Thyroid gland (tissue), 4 donors: ENCODE measurements around the gene PVALB. TPM values are rescaled to one million over a fixed set of nuclear protein-coding genes. Genes with fewer than 3 reads are reported as not detected.

Experiments used
- DNase-seq, 2 donors: peaks; one replicate each; pipeline ENCODE4 v3.0.0-alpha.2; 2019
- H3K27ac ChIP-seq, 3 donors: fragments of 200-600 bp; sonication (generic); 1 replicate in 2 of 3; 2 replicates in 1 of 3; pipeline ENCODE4 v1.5.1; 2016 to 2019; ENCODE audit warnings: mild to moderate bottlenecking in 1 of 3, moderate library complexity in 1 of 3
- H3K27me3 ChIP-seq: fragments of 200-600 bp; sonication (generic); one replicate; pipeline ENCODE4 v1.5.1; 2019
- H3K36me3 ChIP-seq, 2 donors: fragments of 200-600 bp; sonication (generic); one replicate each; pipeline ENCODE4 v1.5.1; 2016 to 2019
- H3K4me1 ChIP-seq, 2 donors: fragments of 200-600 bp; sonication (generic); one replicate each; pipeline ENCODE4 v1.5.1; 2017 to 2019
- H3K4me3 ChIP-seq, 3 donors: fragments of 200-600 bp; sonication (generic); replicated peaks in 1 of 3; 1 replicate in 2 of 3; 2 replicates in 1 of 3; pipeline ENCODE4 v1.5.1; 2016; ENCODE audit warnings: mild to moderate bottlenecking in 1 of 3
- H3K9me3 ChIP-seq: fragments of 200-600 bp; sonication (generic); one replicate; pipeline ENCODE4 v1.5.1; 2017
- POLR2A ChIP-seq, 2 donors: fragments of 450-650 bp; IDR thresholded peaks; one replicate each; pipeline ENCODE4 v1.6.1; 2017; ENCODE audit warnings: antibody characterized with exemption in 2 of 2, mild to moderate bottlenecking in 2 of 2, moderate library complexity in 1 of 2
- WGBS, 2 donors: methylation state at CpG; one replicate each; pipeline ENCODE4 v1.1.5; 2017; 5-methylcytosine and 5-hydroxymethylcytosine counted together
- intact Hi-C: fragments of 100-400 bp; cut with DNase I; formaldehyde crosslinking; loops from one replicate; pipeline ENCODE4 v1.15.1; 2023
- total RNA-seq, 4 donors: library from RNA; depleted of rRNA; stranded (reverse); fragments of >200 nt; gene quantifications; one replicate each; pipeline ENCODE4 v1.2.3, GENCODE V29; 2016
- TF ChIP-seq, protein P1 (sequence below), 6 experiments: fragments of 200-600 bp in 3 of 6; fragments of 450-650 bp in 3 of 6; sonication (generic) in 3 of 6; IDR thresholded peaks; one replicate each; pipeline ENCODE4 v1.5.1; 2016 to 2019; ENCODE audit warnings: antibody characterized with exemption in 6 of 6, mild to moderate bottlenecking in 2 of 6, inconsistent platforms in 1 of 6, moderate library complexity in 1 of 6

The PVALB gene
- total RNA-seq, 4 donors from 2014 or later: not detected

DNA sequence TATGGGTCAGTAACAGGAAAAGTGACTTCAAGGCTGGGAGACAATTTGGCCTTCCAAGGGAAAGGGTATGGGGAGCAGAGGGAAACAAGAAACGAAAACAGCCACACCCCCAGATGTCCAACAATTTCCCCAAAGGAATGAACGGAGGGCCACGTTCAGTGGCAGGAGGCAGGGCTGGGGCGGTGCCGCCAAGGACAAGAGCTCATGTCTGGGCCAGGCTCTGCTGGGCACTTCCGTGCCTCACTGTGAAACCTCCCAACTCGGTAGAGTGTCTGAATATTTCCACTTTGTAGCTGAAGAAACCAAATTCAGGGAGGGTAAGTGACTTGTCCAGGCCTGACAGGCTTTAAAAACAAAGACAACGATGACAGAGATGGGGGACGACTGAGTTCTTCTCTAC, 52.8 kb downstream of the PVALB start:
- intact Hi-C loops: no loop called here
- Histone ChIP-seq H3K4me3 (no peak overlapping the region), H3K27ac (peak overlapping the region in 1 of 3 donors; percentile 83), H3K27me3 (no peaks in the 10 kb centered on the region), H3K9me3 (no peaks in the 10 kb centered on the region), H3K36me3 (peaks cover 0 to 4% of the 10 kb centered on the region in 2 donors), H3K4me1 (peaks cover 13 to 24% of the 10 kb centered on the region in 2 donors)
- no peak for DNase-seq
- whole genome bisulfite sequencing, 2 donors: 94% methylated on average over 9 of the region's 9 CpGs
- TF ChIP-seq, protein P1, sequence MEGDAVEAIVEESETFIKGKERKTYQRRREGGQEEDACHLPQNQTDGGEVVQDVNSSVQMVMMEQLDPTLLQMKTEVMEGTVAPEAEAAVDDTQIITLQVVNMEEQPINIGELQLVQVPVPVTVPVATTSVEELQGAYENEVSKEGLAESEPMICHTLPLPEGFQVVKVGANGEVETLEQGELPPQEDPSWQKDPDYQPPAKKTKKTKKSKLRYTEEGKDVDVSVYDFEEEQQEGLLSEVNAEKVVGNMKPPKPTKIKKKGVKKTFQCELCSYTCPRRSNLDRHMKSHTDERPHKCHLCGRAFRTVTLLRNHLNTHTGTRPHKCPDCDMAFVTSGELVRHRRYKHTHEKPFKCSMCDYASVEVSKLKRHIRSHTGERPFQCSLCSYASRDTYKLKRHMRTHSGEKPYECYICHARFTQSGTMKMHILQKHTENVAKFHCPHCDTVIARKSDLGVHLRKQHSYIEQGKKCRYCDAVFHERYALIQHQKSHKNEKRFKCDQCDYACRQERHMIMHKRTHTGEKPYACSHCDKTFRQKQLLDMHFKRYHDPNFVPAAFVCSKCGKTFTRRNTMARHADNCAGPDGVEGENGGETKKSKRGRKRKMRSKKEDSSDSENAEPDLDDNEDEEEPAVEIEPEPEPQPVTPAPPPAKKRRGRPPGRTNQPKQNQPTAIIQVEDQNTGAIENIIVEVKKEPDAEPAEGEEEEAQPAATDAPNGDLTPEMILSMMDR (IDR thresholded peaks at IDR 0.05): no peak
- no peak for TF ChIP-seq POLR2A (IDR thresholded peaks at IDR 0.05)

DNA sequence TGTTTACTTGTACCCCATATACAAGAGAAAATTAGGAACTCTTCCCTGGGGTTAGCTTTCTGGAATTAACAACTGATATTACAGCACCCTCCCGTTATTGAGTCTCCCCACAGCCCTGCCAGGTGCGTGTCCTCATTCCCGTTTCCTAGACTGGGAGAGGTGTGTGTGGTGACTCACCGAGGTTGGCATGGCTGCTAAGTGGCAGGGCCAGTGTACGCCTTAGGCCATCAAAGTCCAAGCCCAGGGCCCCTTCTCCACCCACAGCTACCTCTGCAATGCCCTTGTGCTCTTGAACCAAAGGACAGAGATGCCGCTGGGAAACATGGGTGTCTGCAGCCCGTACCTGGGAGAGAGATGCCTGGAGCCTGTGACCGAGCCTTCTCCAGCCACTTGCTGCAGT, 53.3 kb downstream of the PVALB start:
- Histone ChIP-seq H3K4me3 (no peak overlapping the region), H3K36me3 (peaks cover 0 to 4% of the 10 kb centered on the region in 2 donors), H3K27me3 (no peaks in the 10 kb centered on the region), H3K4me1 (peaks cover 13 to 29% of the 10 kb centered on the region in 2 donors), H3K9me3 (no peaks in the 10 kb centered on the region), H3K27ac (peak overlapping the region in 2 of 3 donors; percentile 74 to 83)
- intact Hi-C loops: no loop called here
- TF ChIP-seq, protein P1 (IDR thresholded peaks at IDR 0.05): no peak
- no peak for TF ChIP-seq POLR2A (IDR thresholded peaks at IDR 0.05)
- 92 to 94% methylated on average over 7 to 8 of the region's 8 CpGs for WGBS, 2 donors
- no peak for DNase-seq

DNA sequence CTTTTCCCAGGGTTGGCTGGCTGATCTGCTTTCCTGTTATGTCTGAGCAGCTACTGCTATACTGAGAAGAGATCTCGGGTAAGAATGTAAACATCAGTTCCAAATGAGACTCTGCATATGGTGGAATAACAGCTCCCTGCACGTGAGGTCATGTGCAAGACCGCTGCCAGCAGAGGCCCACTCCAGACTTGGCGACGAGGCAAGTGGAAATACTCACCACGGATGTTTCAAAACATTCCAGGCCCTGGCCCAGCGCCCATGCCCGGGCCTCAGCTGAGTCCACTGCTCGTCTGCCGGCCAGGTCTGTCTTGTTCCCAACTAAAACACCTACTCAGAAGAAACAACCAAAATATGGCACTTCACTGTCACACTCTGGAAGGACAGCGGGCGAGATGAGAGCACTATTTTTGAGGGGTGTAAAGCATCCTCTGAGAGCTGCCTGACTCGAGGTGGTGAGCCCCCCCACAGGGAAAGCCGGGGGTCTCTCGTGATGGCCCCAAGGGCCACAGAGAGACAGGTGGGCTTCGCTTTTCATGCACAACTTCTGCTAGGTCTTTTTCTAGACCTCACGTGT, 54.1 kb downstream of the PVALB start:
- no peak for TF ChIP-seq POLR2A (IDR thresholded peaks at IDR 0.05)
- TF ChIP-seq, protein P1 (IDR thresholded peaks at IDR 0.05): no peak
- Histone ChIP-seq H3K27me3 (no peaks in the 10 kb centered on the region), H3K9me3 (no peaks in the 10 kb centered on the region), H3K36me3 (peaks cover 0 to 4% of the 10 kb centered on the region in 2 donors), H3K27ac (peak overlapping the region; percentile 67 to 83 (median 74)), H3K4me1 (peaks cover 13 to 29% of the 10 kb centered on the region in 2 donors), H3K4me3 (no peak overlapping the region)
- 50 to 52% methylated on average over 16 to 17 of the region's 17 CpGs for WGBS, 2 donors
- intact Hi-C loops: no loop called here
- DNase-seq: peak; percentile 96

DNA sequence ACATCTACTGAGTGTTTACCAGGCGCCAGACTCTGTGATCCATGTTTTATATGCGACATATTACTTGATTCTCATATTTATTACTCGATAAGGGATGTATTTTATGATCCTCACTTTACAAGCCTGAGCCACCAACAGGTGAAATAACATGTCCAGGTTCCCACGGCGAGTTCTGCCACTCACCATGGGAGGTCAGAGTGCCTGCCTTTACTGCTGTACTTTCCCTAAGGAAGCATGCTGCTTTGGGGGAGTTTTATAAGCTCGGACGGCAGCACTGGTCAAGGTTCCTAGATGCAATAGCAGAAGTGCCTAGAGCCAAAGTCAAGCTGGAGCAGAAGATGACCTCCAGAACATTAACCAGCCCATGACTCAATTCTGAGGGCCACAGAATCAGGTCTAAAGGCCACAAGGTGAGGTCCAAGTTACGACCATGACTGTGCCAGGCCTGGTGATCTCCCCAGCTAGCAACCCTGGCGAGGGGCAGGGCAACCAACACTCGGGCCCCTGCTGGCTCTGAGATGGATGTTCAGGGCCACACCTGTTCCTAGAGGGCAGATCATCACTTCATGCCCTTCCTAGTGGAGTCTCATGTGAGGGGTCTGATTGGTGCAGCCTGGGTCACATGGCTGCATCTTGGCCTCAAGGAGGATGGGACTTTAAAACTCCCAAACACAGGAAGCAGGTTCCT, 55.1 kb downstream of the PVALB start:
- TF ChIP-seq, protein P1 (IDR thresholded peaks at IDR 0.05): no peak
- no peak for TF ChIP-seq POLR2A (IDR thresholded peaks at IDR 0.05)
- Histone ChIP-seq H3K4me1 (peaks cover 13 to 29% of the 10 kb centered on the region in 2 donors), H3K36me3 (no peaks in the 10 kb centered on the region), H3K4me3 (no peak overlapping the region), H3K27me3 (no peaks in the 10 kb centered on the region), H3K27ac (peak overlapping the region in 1 of 3 donors; percentile 9), H3K9me3 (no peaks in the 10 kb centered on the region)
- 91 to 95% methylated on average over 10 of the region's 10 CpGs for WGBS, 2 donors
- intact Hi-C loops: no loop called here
- DNase-seq: no peak

DNA sequence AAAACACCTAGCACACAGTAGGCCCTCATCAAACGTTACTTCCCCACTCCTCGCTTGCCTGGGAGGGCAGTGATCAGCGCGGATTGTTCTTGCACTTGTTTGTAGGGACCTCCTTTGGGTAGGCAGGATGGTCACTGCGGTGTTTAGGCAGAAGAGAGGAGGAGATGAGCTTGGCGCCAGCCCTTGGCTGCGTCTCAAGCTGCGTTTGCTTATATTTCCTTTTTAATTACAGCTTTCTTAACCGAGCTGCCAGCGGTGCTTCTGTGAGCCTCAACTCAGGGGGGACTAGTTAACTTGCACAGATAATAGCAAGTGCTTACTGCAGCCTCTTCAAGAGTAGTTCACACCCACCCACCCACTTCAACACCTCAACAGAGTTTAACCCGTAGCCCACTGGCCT, 56.0 kb downstream of the PVALB start:
- no peaks in the 10 kb centered on the region for H3K9me3 ChIP-seq
- 79 to 84% methylated on average over 11 of the region's 11 CpGs for WGBS, 2 donors
- no peak overlapping the region for H3K4me3 ChIP-seq
- intact Hi-C loops: no loop called here
- H3K36me3 ChIP-seq: no peaks in the 10 kb centered on the region
- no peak for DNase-seq
- H3K27ac ChIP-seq: no peak overlapping the region
- TF ChIP-seq, protein P1 (IDR thresholded peaks at IDR 0.05): no peak
- TF ChIP-seq POLR2A (IDR thresholded peaks at IDR 0.05): no peak
- H3K27me3 ChIP-seq: no peaks in the 10 kb centered on the region
- peaks cover 13 to 29% of the 10 kb centered on the region in 2 donors for H3K4me1 ChIP-seq
